Endodermal cell (in vitro differentiated cells): ENCODE data around the gene APCS. TPM values are rescaled to one million over a fixed set of nuclear protein-coding genes. Genes with fewer than 3 reads are reported as not detected.

Source experiments
- DNase-seq: peaks from one replicate; pipeline ENCODE4 v3.0.0-alpha.2; 2017
- H3K27ac ChIP-seq: 2 replicates; pipeline ENCODE4 v1.5.1; 2013; ENCODE audit warnings: mild to moderate bottlenecking, low read depth, low read length, moderate library complexity
- H3K27me3 ChIP-seq: 2 replicates; pipeline ENCODE4 v1.6.1; 2013; ENCODE audit warnings: mild to moderate bottlenecking, low read length, moderate library complexity; ENCODE audit not compliant: insufficient read depth, control insufficient read depth, poor library complexity, severe bottlenecking
- H3K36me3 ChIP-seq: 2 replicates; pipeline ENCODE4 v1.7.0; 2013; ENCODE audit warnings: mild to moderate bottlenecking, low read length, moderate library complexity; ENCODE audit not compliant: control insufficient read depth, insufficient read depth
- H3K4me1 ChIP-seq: one replicate; pipeline ENCODE4 v1.7.0; 2013; ENCODE audit warnings: low read length; ENCODE audit not compliant: control insufficient read depth, insufficient read depth
- H3K4me3 ChIP-seq: 2 replicates; pipeline ENCODE4 v1.5.1; 2013; ENCODE audit warnings: mild to moderate bottlenecking, low read length, moderate library complexity
- H3K9ac ChIP-seq: 2 replicates; pipeline ENCODE4 v1.6.1; 2013; ENCODE audit warnings: mild to moderate bottlenecking, low read length, moderate library complexity; ENCODE audit not compliant: poor library complexity, severe bottlenecking; ENCODE audit errors: extremely low read depth
- H3K9me3 ChIP-seq: 2 replicates; pipeline ENCODE4 v1.6.1; 2013; ENCODE audit warnings: mild to moderate bottlenecking, low read length, moderate library complexity; ENCODE audit not compliant: control insufficient read depth
- H3K27ac Mint-ChIP-seq: 2 replicates; pipeline ENCODE4 v1.8.0; 2020; ENCODE audit warnings: mixed read lengths
- H3K27me3 Mint-ChIP-seq: 2 replicates; pipeline ENCODE4 v1.8.0; 2021; ENCODE audit warnings: mild to moderate bottlenecking, mixed read lengths; ENCODE audit not compliant: insufficient read depth
- H3K36me3 Mint-ChIP-seq: 2 replicates; pipeline ENCODE4 v1.8.0; 2020; ENCODE audit warnings: low read depth, mixed read lengths
- H3K4me1 Mint-ChIP-seq: 2 replicates; pipeline ENCODE4 v1.8.0; 2020; ENCODE audit warnings: mixed read lengths
- H3K4me3 Mint-ChIP-seq: 2 replicates; pipeline ENCODE4 v1.8.0; 2020; ENCODE audit warnings: mild to moderate bottlenecking, moderate library complexity, mixed read lengths
- H3K9me3 Mint-ChIP-seq: 2 replicates; pipeline ENCODE4 v1.8.0; 2020; ENCODE audit warnings: mild to moderate bottlenecking, mixed read lengths
- CTCF ChIP-seq: fragments of 200-600 bp; sonication (generic); conservative IDR thresholded peaks from 2 replicates; pipeline ENCODE4 v1.5.0; 2021; ENCODE audit warnings: antibody characterized with exemption, mild to moderate bottlenecking
- WGBS, 2 experiments: methylation state at CpG; one replicate each; pipeline versions ENCODE4 v1.1.5 to v1.1.7; 2013; ENCODE audit warnings: missing lambda C conversion rate in 2 of 2, mixed read lengths in 1 of 2; ENCODE audit not compliant: insufficient coverage in 1 of 2, insufficient read length in 1 of 2; 5-methylcytosine and 5-hydroxymethylcytosine counted together
- total RNA-seq, 2 donors: library from RNA; stranded (reverse); fragmentation: NEBNext Ultra II Directional in 1 of 2; extraction: Animal tissue kit (Norgen Biotek cat#: 25700) in 1 of 2; gene quantifications; 2 replicates in 1 of 2; 3 replicates in 1 of 2; pipeline ENCODE4 v1.2.1, GENCODE V29; 2021

The APCS gene
- total RNA-seq, 2 donors from 2014 or later = not detected

GRCh38 chr1:159591981-159592380 lies 4.4 kb downstream of the APCS start:
- no peak for TF ChIP-seq CTCF
- H3K27ac ChIP-seq = no peak overlapping the region
- H3K9me3 ChIP-seq = no peaks in the 10 kb centered on the region
- no peak overlapping the region for H3K4me3 Mint-ChIP-seq
- no peaks in the 10 kb centered on the region for H3K4me1 Mint-ChIP-seq
- H3K27me3 ChIP-seq = peaks cover 75% of the 10 kb centered on the region
- H3K36me3 ChIP-seq = no peaks in the 10 kb centered on the region
- 68 to 72% methylated on average over 4 of the region's 4 CpGs for WGBS, 2 experiments
- H3K36me3 Mint-ChIP-seq = no peaks in the 10 kb centered on the region
- H3K27me3 Mint-ChIP-seq = peaks cover 42% of the 10 kb centered on the region
- DNase-seq = no peak
- H3K4me3 ChIP-seq = no peak overlapping the region
- H3K27ac Mint-ChIP-seq = no peak overlapping the region
- no peak overlapping the region for H3K9ac ChIP-seq
- no peaks in the 10 kb centered on the region for H3K4me1 ChIP-seq
- H3K9me3 Mint-ChIP-seq = peaks cover 33% of the 10 kb centered on the region

- Histone ChIP-seq H3K4me3 (no peak overlapping the region), H3K27me3 (peaks cover 47% of the 10 kb centered on the region), H3K36me3 (no peaks in the 10 kb centered on the region), H3K4me1 (no peaks in the 10 kb centered on the region), H3K9me3 (no peaks in the 10 kb centered on the region), H3K9ac (no peak overlapping the region), H3K27ac (no peak overlapping the region)
- Mint-ChIP-seq H3K9me3 (peaks cover 29% of the 10 kb centered on the region), H3K27ac (no peak overlapping the region), H3K27me3 (peaks cover 20% of the 10 kb centered on the region), H3K4me3 (no peak overlapping the region), H3K4me1 (no peaks in the 10 kb centered on the region), H3K36me3 (no peaks in the 10 kb centered on the region)
- no peak for TF ChIP-seq CTCF
- no peak for DNase-seq
- WGBS, 2 experiments = 86 to 100% methylated on average over 1 to 6 of the region's 6 CpGs
These were observed 7.2 kb downstream of the APCS start for GRCh38 chr1:159594625-159595405.

GRCh38 chr1:159598196-159598595 lies 10.6 kb downstream of the APCS start:
- Histone ChIP-seq H3K27ac (no peak overlapping the region), H3K4me3 (no peak overlapping the region), H3K27me3 (peaks cover 13% of the 10 kb centered on the region), H3K9me3 (peaks cover 1% of the 10 kb centered on the region), H3K36me3 (no peaks in the 10 kb centered on the region), H3K9ac (no peak overlapping the region), H3K4me1 (no peaks in the 10 kb centered on the region)
- Mint-ChIP-seq H3K4me3 (no peak overlapping the region), H3K27ac (peak overlapping the region; percentile 69), H3K9me3 (peaks cover 49% of the 10 kb centered on the region), H3K36me3 (no peaks in the 10 kb centered on the region), H3K4me1 (no peaks in the 10 kb centered on the region), H3K27me3 (peaks cover 2% of the 10 kb centered on the region)
- no peak for TF ChIP-seq CTCF
- no peak for DNase-seq
- WGBS, 2 experiments = 60 to 65% methylated on average over 4 of the region's 4 CpGs
